ENCODE results near the gene NOVA1.
"Not testable (repeated sequence)": the region's sequence is repeated elsewhere in the genome, so short reads cannot be mapped to it uniquely, and the experiment has no call there.

Gene NOVA1, protein sequence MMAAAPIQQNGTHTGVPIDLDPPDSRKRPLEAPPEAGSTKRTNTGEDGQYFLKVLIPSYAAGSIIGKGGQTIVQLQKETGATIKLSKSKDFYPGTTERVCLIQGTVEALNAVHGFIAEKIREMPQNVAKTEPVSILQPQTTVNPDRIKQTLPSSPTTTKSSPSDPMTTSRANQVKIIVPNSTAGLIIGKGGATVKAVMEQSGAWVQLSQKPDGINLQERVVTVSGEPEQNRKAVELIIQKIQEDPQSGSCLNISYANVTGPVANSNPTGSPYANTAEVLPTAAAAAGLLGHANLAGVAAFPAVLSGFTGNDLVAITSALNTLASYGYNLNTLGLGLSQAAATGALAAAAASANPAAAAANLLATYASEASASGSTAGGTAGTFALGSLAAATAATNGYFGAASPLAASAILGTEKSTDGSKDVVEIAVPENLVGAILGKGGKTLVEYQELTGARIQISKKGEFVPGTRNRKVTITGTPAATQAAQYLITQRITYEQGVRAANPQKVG

DNA sequence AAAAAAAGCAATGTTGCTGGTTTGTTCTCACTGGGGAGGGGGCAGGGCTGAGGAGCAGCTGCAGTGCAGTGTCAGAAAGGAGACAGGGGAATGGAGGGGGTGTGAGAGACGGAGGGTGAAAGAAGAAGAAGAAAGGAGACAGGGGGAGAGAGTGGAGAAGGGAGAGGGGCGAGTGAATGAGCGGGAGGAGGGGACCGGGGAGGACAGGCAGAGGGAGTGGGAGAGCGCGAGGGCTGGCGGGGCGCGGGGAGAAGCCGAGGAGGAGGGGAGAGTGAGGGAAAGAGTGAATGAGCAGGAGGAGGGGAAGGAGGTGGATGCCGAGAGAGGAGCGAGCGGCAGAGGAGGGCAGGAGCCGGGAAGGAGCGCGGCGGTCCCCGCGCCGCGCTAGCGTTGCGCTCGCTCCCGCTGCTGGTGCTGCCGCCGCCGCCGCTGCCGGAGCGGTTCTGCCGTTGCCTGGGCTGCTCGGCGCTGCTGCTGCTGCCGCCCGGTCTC is at the start of gene NOVA1:
Gene NOVA1, minus strand, starts transcription at position 445 of the 492 bp plus-strand sequence. CDS start 597 bp downstream, outside the sequence.
- DNase-seq = no peak

DNA sequence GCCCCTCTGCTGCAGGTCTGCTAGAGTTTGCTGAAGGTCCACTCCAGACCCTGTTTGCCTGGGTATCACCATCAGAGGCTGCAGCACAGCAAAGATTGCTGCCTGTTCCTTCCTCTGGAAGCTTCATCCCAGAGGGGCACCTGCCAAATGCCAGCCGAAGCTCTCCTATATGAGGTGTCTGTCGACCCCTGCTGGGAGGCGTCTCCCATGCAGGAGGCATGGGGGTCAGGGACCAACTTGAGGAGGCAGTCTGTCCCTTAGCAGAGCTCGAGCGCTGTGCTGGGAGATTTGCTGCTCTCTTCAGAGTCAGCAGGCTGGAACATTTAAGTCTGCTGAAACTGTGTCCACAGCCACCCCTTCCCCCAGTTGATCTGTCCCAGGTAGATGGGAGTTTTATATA is 47.2 kb upstream of the NOVA1 start:
- DNase-seq = not testable (repeated sequence)

- no peak for DNase-seq
Measured at GRCh38 chr14:26636561-26636960, 38.7 kb upstream of the NOVA1 start.

DNA sequence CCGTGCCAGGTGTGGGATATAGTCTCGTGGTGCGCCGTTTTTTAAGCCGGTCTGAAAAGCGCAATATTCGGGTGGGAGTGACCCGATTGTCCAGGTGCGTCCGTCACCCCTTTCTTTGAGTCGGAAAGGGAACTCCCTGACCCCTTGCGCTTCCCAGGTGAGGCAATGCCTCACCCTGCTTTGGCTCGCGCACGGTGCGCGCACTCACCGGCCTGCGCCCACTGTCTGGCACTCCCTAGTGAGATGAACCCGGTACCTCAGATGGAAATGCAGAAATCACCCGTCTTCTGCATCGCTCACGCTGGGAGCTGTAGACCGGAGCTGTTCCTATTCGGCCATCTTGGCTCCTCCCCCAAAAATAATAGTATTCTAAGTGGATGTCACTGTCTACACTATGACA is 37.1 kb upstream of the NOVA1 start:
- DNase-seq = peak; percentile 15

GRCh38 chr14:26626256-26626655 is 28.4 kb upstream of the NOVA1 start:
- DNase-seq = no peak

DNA sequence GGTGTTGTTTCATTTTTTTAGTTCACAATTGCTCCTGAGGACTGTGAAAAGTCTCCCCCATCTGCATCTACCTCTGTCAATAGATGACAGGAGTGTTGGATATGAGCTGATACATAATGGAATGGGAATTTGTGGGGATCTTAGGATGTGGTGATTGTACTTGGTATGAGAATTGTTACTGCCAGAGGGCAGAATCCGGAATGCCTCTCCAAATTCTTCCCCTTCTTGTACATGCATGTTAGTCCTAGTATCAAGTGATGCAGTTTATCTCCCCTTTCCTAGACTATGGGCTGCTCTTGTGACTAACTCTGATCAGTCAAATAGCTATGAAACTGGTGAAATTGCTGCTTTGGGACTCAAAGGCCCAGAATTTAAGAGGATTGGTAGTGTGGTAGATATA is 24.8 kb upstream of the NOVA1 start:
- DNase-seq = no peak

DNA sequence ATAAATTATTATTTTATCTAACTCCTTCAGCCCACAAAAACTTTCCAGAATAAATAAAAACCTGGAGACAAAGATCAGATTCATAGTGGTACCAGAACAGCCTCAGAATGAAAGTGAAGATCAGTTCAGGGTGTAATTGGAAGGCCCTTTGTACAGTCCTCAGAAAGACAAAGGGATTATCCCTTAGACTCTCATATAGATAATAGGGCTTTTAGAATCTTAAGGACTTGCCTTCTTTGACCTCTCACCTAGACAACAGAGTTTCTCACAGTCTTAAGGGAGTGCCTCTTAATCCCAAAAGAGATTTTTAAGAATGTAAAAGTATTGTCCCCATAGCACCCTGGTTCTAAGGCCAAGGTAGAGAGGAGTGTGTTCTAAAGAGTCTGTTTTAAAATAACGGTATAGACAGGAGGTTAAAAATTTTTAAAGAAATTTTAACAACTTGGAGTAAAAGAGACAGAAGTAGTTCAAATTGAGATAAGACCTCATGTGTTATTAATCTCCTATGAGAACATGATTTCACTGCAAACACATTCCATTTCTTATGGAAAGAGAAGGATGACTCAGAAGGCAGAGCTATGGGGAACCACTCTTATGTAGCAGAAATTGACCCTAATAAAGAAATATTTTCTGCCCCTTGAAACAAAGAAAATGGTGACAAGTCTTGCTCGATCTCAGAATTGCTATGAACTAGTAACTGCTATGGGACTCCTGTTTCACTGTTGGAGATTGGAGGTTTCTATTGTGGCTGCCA is 24.2 kb upstream of the NOVA1 start:
- DNase-seq = no peak

GRCh38 chr14:26621364-26621763 is 23.5 kb upstream of the NOVA1 start:
- no peak for DNase-seq

DNA sequence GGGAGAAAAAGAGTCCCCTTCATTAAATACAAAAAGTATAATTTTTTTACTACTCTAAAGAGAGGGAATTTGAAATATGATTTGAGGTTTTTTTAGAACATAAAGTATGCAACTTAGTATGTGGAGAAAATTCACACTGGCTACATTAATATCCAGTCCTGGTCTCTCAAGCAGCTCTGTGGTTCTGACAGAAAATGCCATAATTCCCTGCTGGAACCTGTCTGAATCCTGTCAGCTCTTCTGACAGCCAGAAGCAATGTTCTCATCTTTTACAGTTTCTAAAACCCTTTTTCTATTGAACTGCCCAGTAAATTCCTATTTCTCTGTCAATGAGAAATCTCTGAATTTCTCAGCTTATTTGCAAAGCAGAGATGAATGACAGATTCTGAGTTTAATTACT is 13.4 kb upstream of the NOVA1 start:
- DNase-seq = no peak

- no peak for DNase-seq
Measured at GRCh38 chr14:26606729-26607312, 9.0 kb upstream of the NOVA1 start.

DNA sequence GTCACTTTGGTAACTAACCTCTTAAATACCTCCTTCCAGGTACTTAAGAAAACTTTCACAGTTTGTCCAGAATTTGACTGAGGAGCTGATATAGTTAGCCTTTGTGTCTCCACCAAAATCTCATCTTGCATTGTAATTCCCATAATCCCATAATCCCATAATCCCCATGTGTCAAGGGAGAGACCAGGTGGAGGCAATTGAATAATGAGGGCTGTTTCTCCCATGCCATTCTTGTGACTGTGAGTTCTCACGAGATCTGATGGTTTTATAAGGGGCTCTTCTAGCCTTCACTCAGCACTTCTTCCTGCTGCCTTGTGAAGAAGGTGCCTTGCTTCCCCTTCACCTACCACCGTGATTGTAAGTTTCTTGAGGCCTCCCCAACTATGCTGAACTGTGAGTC is 7.8 kb upstream of the NOVA1 start:
- no peak for DNase-seq

GRCh38 chr14:26602902-26603301 is 5.1 kb upstream of the NOVA1 start:
- DNase-seq = no peak

GRCh38 chr14:26601856-26602255 is 4.0 kb upstream of the NOVA1 start:
- no peak for DNase-seq

- DNase-seq = no peak
Measured at GRCh38 chr14:26599291-26599690, 1.5 kb upstream of the NOVA1 start.

DNA sequence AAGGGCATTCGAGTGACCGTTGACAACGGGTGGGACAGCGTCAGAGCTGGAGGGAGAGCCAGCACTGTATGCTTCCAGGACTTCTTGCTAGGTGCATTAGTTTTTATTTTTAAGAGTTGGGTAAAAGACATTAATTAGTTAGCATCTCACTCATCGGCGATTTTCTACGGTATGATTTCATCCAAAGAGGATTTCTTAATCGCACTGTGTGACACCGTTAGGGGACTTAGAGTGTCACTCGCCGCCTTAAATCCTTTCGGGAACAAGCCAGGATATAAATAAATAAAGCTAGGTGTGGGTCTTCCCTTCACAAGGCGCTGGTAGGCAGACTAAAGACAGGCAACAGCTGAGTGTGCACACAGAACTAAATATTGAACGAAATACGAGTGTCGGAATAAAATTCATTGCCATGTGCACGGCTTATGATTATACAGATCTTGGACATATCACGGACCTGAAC is 869 bp upstream of the NOVA1 start:
- DNase-seq = peak; percentile 51

GRCh38 chr14:26598081-26598671 is 343 bp upstream of the NOVA1 start:
- DNase-seq = peak; percentile 97

GRCh38 chr14:26597071-26597588 is 703 bp downstream of the NOVA1 start:
- DNase-seq = peak; percentile 46

- peak; percentile 33 for DNase-seq
Measured at GRCh38 chr14:26596543-26597061, 1.2 kb downstream of the NOVA1 start.

- no peak for DNase-seq
Measured at GRCh38 chr14:26595926-26596542, 1.8 kb downstream of the NOVA1 start.

GRCh38 chr14:26594756-26595545 is 2.9 kb downstream of the NOVA1 start:
- peak; percentile 4 for DNase-seq

GRCh38 chr14:26594148-26594547 is 3.7 kb downstream of the NOVA1 start:
- no peak for DNase-seq

All from NCI-H69 (cell line).